ENCODE data around the gene OR6C65.
"Not testable (repeated sequence)": the region's sequence is repeated elsewhere in the genome, so short reads cannot be mapped to it uniquely, and the experiment has no call there.

The OR6C65 gene

GRCh38 chr12:55400229-55400628 is at the start of gene OR6C65:
Gene OR6C65, plus strand, starts transcription at chr12:55400529. Its CDS starts 0 bp downstream, at chr12:55400529.
- DNase-seq (ENCODE audit: low spot score) = no peak

GRCh38 chr12:55355338-55355737 is 45.0 kb upstream of the OR6C65 start:
- not testable (repeated sequence) for DNase-seq (ENCODE audit: low spot score)

GRCh38 chr12:55362675-55363074 is 37.7 kb upstream of the OR6C65 start, which contains the start of gene OR6C75:
Gene OR6C75, plus strand, starts transcription at chr12:55362975. Its CDS starts 2,136 bp downstream, at chr12:55365111.
- DNase-seq (ENCODE audit: low spot score) = no peak

GRCh38 chr12:55365086-55365485 is 35.2 kb upstream of the OR6C65 start:
- no peak for DNase-seq (ENCODE audit: low spot score)

GRCh38 chr12:55372521-55372920 is 27.8 kb upstream of the OR6C65 start:
- DNase-seq (ENCODE audit: low spot score) = no peak

- no peak for DNase-seq (ENCODE audit: low spot score)
These were observed 14.4 kb upstream of the OR6C65 start for GRCh38 chr12:55385891-55386290.

GRCh38 chr12:55392032-55392795 is 8.1 kb upstream of the OR6C65 start:
- no peak for DNase-seq (ENCODE audit: low spot score)

GRCh38 chr12:55396326-55396725 is 4.0 kb upstream of the OR6C65 start:
- no peak for DNase-seq (ENCODE audit: low spot score)

GRCh38 chr12:55407866-55408265 is 7.5 kb downstream of the OR6C65 start:
- DNase-seq (ENCODE audit: low spot score) = no peak

- DNase-seq (ENCODE audit: low spot score) = not testable (repeated sequence)
These were observed 8.8 kb downstream of the OR6C65 start for GRCh38 chr12:55409133-55409532.

- not testable (repeated sequence) for DNase-seq (ENCODE audit: low spot score)
These were observed 11.8 kb downstream of the OR6C65 start for GRCh38 chr12:55412138-55412537.

GRCh38 chr12:55413498-55414388 is 13.4 kb downstream of the OR6C65 start:
- not testable (repeated sequence) for DNase-seq (ENCODE audit: low spot score)

GRCh38 chr12:55414396-55414823 is 14.1 kb downstream of the OR6C65 start:
- DNase-seq (ENCODE audit: low spot score) = not testable (repeated sequence)

- not testable (repeated sequence) for DNase-seq (ENCODE audit: low spot score)
These were observed 14.6 kb downstream of the OR6C65 start for GRCh38 chr12:55414889-55415288.

GRCh38 chr12:55416961-55417360 is 16.6 kb downstream of the OR6C65 start:
- no peak for DNase-seq (ENCODE audit: low spot score)

GRCh38 chr12:55420307-55420962 is 20.1 kb downstream of the OR6C65 start:
- DNase-seq (ENCODE audit: low spot score) = no peak

- no peak for DNase-seq (ENCODE audit: low spot score)
These were observed 25.6 kb downstream of the OR6C65 start, which contains the start of gene OR6C76 for GRCh38 chr12:55425954-55426353. Gene OR6C76, plus strand, starts transcription at chr12:55426254. Its CDS starts 0 bp downstream, at chr12:55426254.

GRCh38 chr12:55428331-55429243 is 28.3 kb downstream of the OR6C65 start:
- no peak for DNase-seq (ENCODE audit: low spot score)

GRCh38 chr12:55441233-55441632 is 40.9 kb downstream of the OR6C65 start:
- DNase-seq (ENCODE audit: low spot score) = not testable (repeated sequence)

- DNase-seq (ENCODE audit: low spot score) = no peak
These were observed 43.4 kb downstream of the OR6C65 start, which contains the start of gene OR6C2 for GRCh38 chr12:55443776-55444175. Gene OR6C2, plus strand, starts transcription at chr12:55444076. Its CDS starts 8,138 bp downstream, at chr12:55452214.

- DNase-seq (ENCODE audit: low spot score) = no peak
These were observed 45.0 kb downstream of the OR6C65 start for GRCh38 chr12:55445357-55445756.

All from germinal center (tissue), 1 donor.